ENCODE measurements around the gene UBE2U. TPM values are rescaled to one million over a fixed set of nuclear protein-coding genes. Genes with fewer than 3 reads are reported as not detected.
"Not testable (repeated sequence)": the region's sequence is repeated elsewhere in the genome, so short reads cannot be mapped to it uniquely, and the experiment has no call there.

Gene UBE2U
- total and polyA plus RNA-seq, 2 donors: not detected

- H3K4me1 ChIP-seq (ENCODE audit: insufficient read depth): no peaks in the 10 kb centered on the region
- 69% methylated on average over 2 of the region's 2 CpGs for WGBS
These were observed 4.3 kb upstream of the UBE2U start for GRCh38 chr1:64199154-64199553.

DNA sequence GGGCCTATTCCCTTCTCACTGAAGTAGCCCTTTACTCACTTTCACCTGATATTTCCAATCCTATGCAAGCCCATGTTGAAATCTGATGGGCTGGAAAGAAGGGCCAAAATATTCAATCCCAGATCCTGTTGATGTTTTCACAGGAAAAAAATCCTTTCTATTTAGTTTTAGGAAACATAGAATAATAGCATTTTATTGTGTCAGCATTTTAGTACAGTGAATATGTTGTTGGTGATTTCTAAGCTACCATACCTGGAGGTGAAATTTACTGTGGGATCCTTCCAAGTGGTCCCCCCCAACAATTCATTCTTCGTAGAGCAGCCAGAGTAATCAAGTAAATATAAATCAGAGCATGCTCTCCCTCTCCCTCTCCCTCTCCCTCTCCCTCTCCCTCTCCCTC, 3.4 kb upstream of the UBE2U start:
- WGBS: 35% methylated on average over 1 of the region's 1 CpG
- Histone ChIP-seq H3K4me1 (ENCODE audit: insufficient read depth) (no peaks in the 10 kb centered on the region), H3K27ac (ENCODE audit: low read depth) (no peak overlapping the region), H3K36me3 (ENCODE audit: insufficient read depth) (no peaks in the 10 kb centered on the region), H3K4me3 (ENCODE audit: low read depth, low read length) (no peak overlapping the region)
- DNase-seq (ENCODE audit: extremely low spot score): no peak

More at GRCh38 chr1:64199154-64199553, 4.3 kb upstream of the UBE2U start:
- H3K36me3 ChIP-seq (ENCODE audit: insufficient read depth): no peaks in the 10 kb centered on the region
- no peak overlapping the region for H3K27ac ChIP-seq (ENCODE audit: low read depth)
- no peak for DNase-seq (ENCODE audit: extremely low spot score)
- H3K4me3 ChIP-seq (ENCODE audit: low read depth, low read length): no peak overlapping the region

GRCh38 chr1:64209221-64209620, 5.8 kb downstream of the UBE2U start:
- WGBS: 82% methylated on average over 2 of the region's 2 CpGs

GRCh38 chr1:64212031-64212430, 8.6 kb downstream of the UBE2U start:
- no peak overlapping the region for H3K4me3 ChIP-seq (ENCODE audit: low read depth, low read length)
- no peak for DNase-seq (ENCODE audit: extremely low spot score)
- H3K4me1 ChIP-seq (ENCODE audit: insufficient read depth): no peaks in the 10 kb centered on the region
- no peak overlapping the region for H3K27ac ChIP-seq (ENCODE audit: low read depth)
- H3K36me3 ChIP-seq (ENCODE audit: insufficient read depth): no peaks in the 10 kb centered on the region

More at GRCh38 chr1:64209221-64209620, 5.8 kb downstream of the UBE2U start:
- Histone ChIP-seq H3K4me3 (ENCODE audit: low read depth, low read length) (no peak overlapping the region), H3K4me1 (ENCODE audit: insufficient read depth) (no peaks in the 10 kb centered on the region), H3K36me3 (ENCODE audit: insufficient read depth) (no peaks in the 10 kb centered on the region), H3K27ac (ENCODE audit: low read depth) (no peak overlapping the region)
- no peak for DNase-seq (ENCODE audit: extremely low spot score)

DNA sequence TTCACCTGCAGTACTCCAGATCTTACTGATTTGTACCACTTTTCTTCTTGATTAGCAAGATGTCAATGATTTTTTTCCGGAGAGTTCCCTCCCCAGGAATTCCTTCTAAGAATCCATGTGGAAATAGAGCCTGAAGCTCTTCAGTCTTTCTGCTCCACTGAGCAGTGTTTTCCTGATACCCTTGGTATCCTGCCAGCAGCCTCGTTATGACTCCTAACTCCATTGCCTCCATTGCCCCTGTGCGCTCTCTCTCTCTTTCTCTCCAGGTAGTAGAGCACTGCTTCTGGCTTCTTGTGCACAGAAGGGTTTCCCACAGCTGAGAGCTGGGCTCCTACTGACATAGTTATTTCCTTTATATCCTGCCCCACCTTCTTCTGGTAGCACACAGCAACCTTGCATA, 12.2 kb downstream of the UBE2U start:
- no peaks in the 10 kb centered on the region for H3K4me1 ChIP-seq (ENCODE audit: insufficient read depth)
- WGBS: 89% methylated on average over 3 of the region's 3 CpGs
- H3K4me3 ChIP-seq (ENCODE audit: low read depth, low read length): no peak overlapping the region
- no peak overlapping the region for H3K27ac ChIP-seq (ENCODE audit: low read depth)
- DNase-seq (ENCODE audit: extremely low spot score): no peak
- no peaks in the 10 kb centered on the region for H3K36me3 ChIP-seq (ENCODE audit: insufficient read depth)

GRCh38 chr1:64220241-64220640, 16.8 kb downstream of the UBE2U start:
- no peak for DNase-seq (ENCODE audit: extremely low spot score)
- no peak overlapping the region for H3K27ac ChIP-seq (ENCODE audit: low read depth)
- no peaks in the 10 kb centered on the region for H3K4me1 ChIP-seq (ENCODE audit: insufficient read depth)
- no peak overlapping the region for H3K4me3 ChIP-seq (ENCODE audit: low read depth, low read length)
- 77% methylated on average over 5 of the region's 5 CpGs for WGBS
- no peaks in the 10 kb centered on the region for H3K36me3 ChIP-seq (ENCODE audit: insufficient read depth)

DNA sequence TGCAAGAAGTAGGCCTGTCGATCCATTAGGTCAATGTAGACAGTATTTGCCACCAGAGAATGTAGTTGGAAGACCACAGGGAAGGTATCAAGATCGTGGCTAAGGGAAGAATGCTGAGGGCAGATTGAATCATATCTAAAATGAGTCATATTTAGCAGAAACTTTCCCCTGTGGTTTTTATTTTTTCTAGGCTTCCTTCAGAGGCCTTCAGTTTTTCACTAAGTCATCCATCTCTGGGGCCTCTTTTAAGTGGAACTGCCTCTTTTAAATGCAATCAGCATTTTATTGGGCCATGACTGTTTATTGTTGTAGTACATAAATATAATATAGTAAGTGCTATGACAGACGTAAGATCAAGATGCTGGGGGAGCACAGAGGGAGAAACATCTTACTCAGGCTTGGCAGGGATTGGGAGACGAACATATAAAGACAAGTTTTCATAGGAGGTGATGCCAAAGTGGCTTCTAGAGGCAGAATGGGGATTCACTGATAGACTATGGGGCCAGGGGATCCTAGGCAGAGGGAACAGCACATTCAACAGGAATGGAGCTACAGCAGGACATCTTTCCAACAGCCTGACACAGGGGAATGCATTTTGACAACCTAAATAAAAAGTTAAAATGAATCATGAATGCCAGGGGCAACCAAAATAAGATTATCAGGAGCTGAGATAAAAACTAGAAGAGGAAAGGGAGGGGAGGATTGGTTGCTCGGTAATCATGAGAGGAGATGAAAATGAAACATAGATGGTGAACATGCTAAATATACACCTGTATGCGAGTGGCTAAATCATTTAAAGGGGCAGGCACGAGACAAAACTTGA, 20.1 kb downstream of the UBE2U start:
- 68% methylated on average over 7 of the region's 7 CpGs for WGBS
- DNase-seq (ENCODE audit: extremely low spot score): no peak
- Histone ChIP-seq H3K4me3 (ENCODE audit: low read depth, low read length) (no peak overlapping the region), H3K27ac (ENCODE audit: low read depth) (no peak overlapping the region), H3K36me3 (ENCODE audit: insufficient read depth) (no peaks in the 10 kb centered on the region), H3K4me1 (ENCODE audit: insufficient read depth) (no peaks in the 10 kb centered on the region)

DNA sequence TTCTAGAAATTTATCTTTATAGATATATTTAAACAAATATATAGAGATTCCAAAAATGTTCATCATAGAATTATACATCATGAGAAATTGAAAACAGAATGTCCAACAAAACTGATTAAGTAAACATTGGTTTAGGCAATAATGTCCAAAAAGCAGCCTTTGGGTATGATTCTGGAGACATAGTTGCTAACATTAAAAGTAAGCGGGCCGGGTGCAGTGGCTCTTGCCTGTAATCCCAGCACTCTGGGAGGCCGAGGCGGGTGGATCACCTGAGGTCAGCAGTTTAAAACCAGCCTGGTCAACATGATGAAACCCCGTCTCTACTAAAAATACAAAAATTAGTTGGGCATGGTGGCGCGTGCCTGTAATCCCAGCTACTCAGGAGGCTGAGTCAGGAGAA, 20.8 kb downstream of the UBE2U start:
- WGBS: 96% methylated on average over 7 of the region's 7 CpGs

GRCh38 chr1:64228167-64228957, 24.9 kb downstream of the UBE2U start:
- Histone ChIP-seq H3K4me1 (ENCODE audit: insufficient read depth) (no peaks in the 10 kb centered on the region), H3K4me3 (ENCODE audit: low read depth, low read length) (no peak overlapping the region), H3K27ac (ENCODE audit: low read depth) (no peak overlapping the region), H3K36me3 (ENCODE audit: insufficient read depth) (no peaks in the 10 kb centered on the region)
- 88% methylated on average over 10 of the region's 10 CpGs for WGBS
- DNase-seq (ENCODE audit: extremely low spot score): no peak

More for the DNA sequence above, 20.8 kb downstream of the UBE2U start:
- not testable (repeated sequence) for H3K4me1 ChIP-seq (ENCODE audit: insufficient read depth); H3K36me3 ChIP-seq (ENCODE audit: insufficient read depth); H3K4me3 ChIP-seq (ENCODE audit: low read depth, low read length); H3K27ac ChIP-seq (ENCODE audit: low read depth); DNase-seq (ENCODE audit: extremely low spot score)

DNA sequence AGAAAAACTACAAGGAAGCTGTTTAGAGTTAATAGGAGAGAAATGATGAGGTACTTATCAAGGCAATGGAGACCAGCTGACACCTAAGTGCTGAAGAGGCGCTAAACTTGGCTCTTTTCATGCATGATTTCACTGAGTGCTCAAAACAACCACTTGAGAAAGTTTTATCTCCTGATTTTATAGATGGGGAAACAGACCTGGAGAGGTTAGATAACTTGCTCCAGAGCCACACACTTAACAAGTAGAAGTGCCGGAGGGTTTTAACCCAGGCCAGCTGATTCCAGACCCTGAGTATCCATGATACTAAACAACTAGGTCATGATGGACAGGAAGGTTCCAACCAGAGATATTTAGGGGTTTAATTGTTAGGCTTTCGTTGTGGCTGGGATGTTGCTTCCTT, 25.9 kb downstream of the UBE2U start:
- Histone ChIP-seq H3K4me1 (ENCODE audit: insufficient read depth) (no peaks in the 10 kb centered on the region), H3K27ac (ENCODE audit: low read depth) (no peak overlapping the region), H3K4me3 (ENCODE audit: low read depth, low read length) (no peak overlapping the region), H3K36me3 (ENCODE audit: insufficient read depth) (no peaks in the 10 kb centered on the region)
- 77% methylated on average over 3 of the region's 3 CpGs for WGBS
- no peak for DNase-seq (ENCODE audit: extremely low spot score)

DNA sequence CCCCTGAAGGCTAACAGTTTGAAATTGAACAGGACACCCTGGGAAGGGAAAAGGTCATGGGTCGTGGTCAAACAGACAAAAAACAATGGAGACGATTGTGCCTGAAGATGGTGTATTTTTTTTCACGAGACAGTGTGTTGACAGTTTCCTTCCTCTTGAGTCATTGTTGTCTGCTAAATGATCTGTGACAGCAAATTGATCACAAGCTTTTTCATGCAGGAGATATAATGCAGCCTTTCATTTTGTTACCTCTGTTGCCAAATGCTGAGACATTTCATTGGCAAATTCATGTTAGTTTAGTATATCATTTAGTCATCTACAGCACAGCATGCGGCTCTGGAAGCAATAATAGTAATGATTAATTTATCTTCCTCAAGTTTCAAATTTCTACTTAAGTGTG, 27.7 kb downstream of the UBE2U start:
- Histone ChIP-seq H3K4me3 (ENCODE audit: low read depth, low read length) (no peak overlapping the region), H3K4me1 (ENCODE audit: insufficient read depth) (no peaks in the 10 kb centered on the region), H3K27ac (ENCODE audit: low read depth) (no peak overlapping the region), H3K36me3 (ENCODE audit: insufficient read depth) (no peaks in the 10 kb centered on the region)
- 55% methylated on average over 4 of the region's 4 CpGs for WGBS
- no peak for DNase-seq (ENCODE audit: extremely low spot score)

- no peak for DNase-seq (ENCODE audit: extremely low spot score)
These were observed 28.2 kb downstream of the UBE2U start for GRCh38 chr1:64231654-64232053.

GRCh38 chr1:64234714-64235113, 31.3 kb downstream of the UBE2U start:
- Histone ChIP-seq H3K4me1 (ENCODE audit: insufficient read depth) (no peaks in the 10 kb centered on the region), H3K4me3 (ENCODE audit: low read depth, low read length) (no peak overlapping the region), H3K36me3 (ENCODE audit: insufficient read depth) (no peaks in the 10 kb centered on the region), H3K27ac (ENCODE audit: low read depth) (no peak overlapping the region)
- no peak for DNase-seq (ENCODE audit: extremely low spot score)

More at GRCh38 chr1:64231654-64232053, 28.2 kb downstream of the UBE2U start:
- no peaks in the 10 kb centered on the region for H3K36me3 ChIP-seq (ENCODE audit: insufficient read depth)
- no peaks in the 10 kb centered on the region for H3K4me1 ChIP-seq (ENCODE audit: insufficient read depth)
- no peak overlapping the region for H3K4me3 ChIP-seq (ENCODE audit: low read depth, low read length)
- no peak overlapping the region for H3K27ac ChIP-seq (ENCODE audit: low read depth)

- DNase-seq (ENCODE audit: extremely low spot score): no peak
- H3K27ac ChIP-seq (ENCODE audit: low read depth): no peak overlapping the region
- no peaks in the 10 kb centered on the region for H3K4me1 ChIP-seq (ENCODE audit: insufficient read depth)
- H3K4me3 ChIP-seq (ENCODE audit: low read depth, low read length): no peak overlapping the region
- H3K36me3 ChIP-seq (ENCODE audit: insufficient read depth): no peaks in the 10 kb centered on the region
These were observed 31.8 kb downstream of the UBE2U start for GRCh38 chr1:64235181-64235580.
